ENCODE data around the gene POU2AF2. TPM values are rescaled to one million over a fixed set of nuclear protein-coding genes. Genes with fewer than 3 reads are reported as not detected.
A peak's percentile ranks its signal among the peaks of the same experiment; 100 is the strongest.

The POU2AF2 gene
- total RNA-seq, 6 donors from 2014 or later, result 0.24 TPM; not detected in 5

DNA sequence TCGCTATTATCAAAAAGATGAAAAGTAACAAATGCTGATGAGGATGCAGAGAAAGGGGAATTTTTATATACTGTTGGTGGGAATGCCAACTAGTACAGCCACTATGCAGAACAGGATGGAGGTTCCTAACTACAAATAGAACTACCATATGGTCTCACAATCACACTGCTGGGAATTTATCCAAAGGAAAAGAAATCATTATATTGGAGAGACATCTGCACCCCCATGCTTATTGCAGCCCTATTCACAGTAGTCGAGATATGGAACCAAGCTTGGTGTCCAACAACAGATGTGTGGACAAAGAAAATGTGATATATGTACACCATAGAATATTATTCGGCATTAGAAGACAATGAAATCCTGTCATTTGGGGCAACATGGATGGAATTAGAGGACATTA is 19.6 kb upstream of the POU2AF2 start:
- Histone ChIP-seq H3K4me1 (peaks cover 0 to 8% (median 3%) of the 10 kb centered on the region in 4 donors), H3K9me3 (no peaks in the 10 kb centered on the region), H3K36me3 (no peaks in the 10 kb centered on the region), H3K27ac (no peak overlapping the region), H3K4me3 (no peak overlapping the region), H3K27me3 (no peaks in the 10 kb centered on the region)
- ATAC-seq (ENCODE audit: low FRiP score in 2 of 2), result no peak
- 74 to 75% methylated on average over 3 of the region's 3 CpGs for WGBS, 2 donors
- no peak for DNase-seq
- TF ChIP-seq, protein P1, sequence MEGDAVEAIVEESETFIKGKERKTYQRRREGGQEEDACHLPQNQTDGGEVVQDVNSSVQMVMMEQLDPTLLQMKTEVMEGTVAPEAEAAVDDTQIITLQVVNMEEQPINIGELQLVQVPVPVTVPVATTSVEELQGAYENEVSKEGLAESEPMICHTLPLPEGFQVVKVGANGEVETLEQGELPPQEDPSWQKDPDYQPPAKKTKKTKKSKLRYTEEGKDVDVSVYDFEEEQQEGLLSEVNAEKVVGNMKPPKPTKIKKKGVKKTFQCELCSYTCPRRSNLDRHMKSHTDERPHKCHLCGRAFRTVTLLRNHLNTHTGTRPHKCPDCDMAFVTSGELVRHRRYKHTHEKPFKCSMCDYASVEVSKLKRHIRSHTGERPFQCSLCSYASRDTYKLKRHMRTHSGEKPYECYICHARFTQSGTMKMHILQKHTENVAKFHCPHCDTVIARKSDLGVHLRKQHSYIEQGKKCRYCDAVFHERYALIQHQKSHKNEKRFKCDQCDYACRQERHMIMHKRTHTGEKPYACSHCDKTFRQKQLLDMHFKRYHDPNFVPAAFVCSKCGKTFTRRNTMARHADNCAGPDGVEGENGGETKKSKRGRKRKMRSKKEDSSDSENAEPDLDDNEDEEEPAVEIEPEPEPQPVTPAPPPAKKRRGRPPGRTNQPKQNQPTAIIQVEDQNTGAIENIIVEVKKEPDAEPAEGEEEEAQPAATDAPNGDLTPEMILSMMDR (IDR thresholded peaks at IDR 0.05), result no peak
- TF ChIP-seq EP300 (IDR thresholded peaks at IDR 0.05) (no peak), POLR2AphosphoS5 (IDR thresholded peaks at IDR 0.05) (no peak), POLR2A (IDR thresholded peaks at IDR 0.05) (no peak)

DNA sequence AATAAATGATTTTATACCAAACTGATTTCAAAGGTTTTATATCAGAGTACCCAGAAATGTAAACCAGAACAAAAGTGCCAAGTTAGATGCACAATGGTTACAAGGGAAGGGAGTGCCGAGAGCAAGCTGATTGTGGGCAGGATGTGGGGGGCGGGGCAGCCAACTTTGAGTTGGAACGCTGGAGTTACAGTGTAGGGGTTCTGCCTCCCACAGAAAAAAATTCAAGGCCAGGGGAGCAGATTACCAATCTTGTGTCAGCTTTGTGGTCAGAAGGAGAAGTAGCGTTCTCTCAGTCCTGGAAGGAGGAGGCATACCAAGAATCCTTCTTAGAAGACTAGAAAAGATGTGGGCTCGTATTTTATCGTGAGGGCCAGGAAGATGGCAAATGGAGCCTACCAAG is 15.9 kb upstream of the POU2AF2 start:
- ATAC-seq (ENCODE audit: low FRiP score in 2 of 2), result no peak
- H3K9me3 ChIP-seq, result no peaks in the 10 kb centered on the region
- no peaks in the 10 kb centered on the region for H3K27me3 ChIP-seq
- peaks cover 0 to 17% (median 5%) of the 10 kb centered on the region in 4 donors for H3K4me1 ChIP-seq
- H3K27ac ChIP-seq, result no peak overlapping the region
- WGBS, 2 donors, result 49 to 56% methylated on average over 6 of the region's 6 CpGs
- H3K36me3 ChIP-seq, result no peaks in the 10 kb centered on the region
- H3K4me3 ChIP-seq, result no peak overlapping the region
- no peak for TF ChIP-seq EP300 (IDR thresholded peaks at IDR 0.05)
- no peak for TF ChIP-seq POLR2A (IDR thresholded peaks at IDR 0.05)
- TF ChIP-seq, protein P1 (IDR thresholded peaks at IDR 0.05), result no peak
- TF ChIP-seq POLR2AphosphoS5 (IDR thresholded peaks at IDR 0.05), result no peak
- no peak for DNase-seq

DNA sequence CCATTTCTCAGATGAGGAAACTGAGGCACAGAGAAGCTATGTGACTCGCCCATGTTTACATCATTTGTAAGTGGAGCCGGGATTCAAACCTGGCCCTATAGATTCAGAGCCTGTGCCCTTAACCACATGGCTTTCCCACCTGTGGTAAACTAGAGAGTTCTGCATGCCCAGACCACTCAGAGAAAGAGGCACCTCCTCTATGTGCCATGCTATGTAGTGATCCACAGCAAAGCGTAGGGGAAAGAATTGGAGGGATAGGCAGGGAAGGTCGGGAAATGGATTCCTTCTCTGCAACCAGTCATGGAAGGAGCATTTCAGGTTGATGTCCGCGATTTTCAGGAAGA is 15.4 kb upstream of the POU2AF2 start:
- 46 to 49% methylated on average over 6 of the region's 6 CpGs for WGBS, 2 donors
- H3K27me3 ChIP-seq, result no peaks in the 10 kb centered on the region
- H3K36me3 ChIP-seq, result no peaks in the 10 kb centered on the region
- DNase-seq (no peak), ATAC-seq (ENCODE audit: low FRiP score in 2 of 2) (peak; percentile 38 to 39)
- peak overlapping the region in 1 of 4 donors; percentile 63 for H3K27ac ChIP-seq
- no peaks in the 10 kb centered on the region for H3K9me3 ChIP-seq
- H3K4me1 ChIP-seq, result peaks cover 0 to 17% (median 5%) of the 10 kb centered on the region in 4 donors
- peak overlapping the region in 2 of 4 donors; percentile 50 to 51 for H3K4me3 ChIP-seq
- TF ChIP-seq POLR2AphosphoS5 (IDR thresholded peaks at IDR 0.05), result no peak
- no peak for TF ChIP-seq POLR2A (IDR thresholded peaks at IDR 0.05)
- TF ChIP-seq, protein P1 (IDR thresholded peaks at IDR 0.05), result no peak
- no peak for TF ChIP-seq EP300 (IDR thresholded peaks at IDR 0.05)

DNA sequence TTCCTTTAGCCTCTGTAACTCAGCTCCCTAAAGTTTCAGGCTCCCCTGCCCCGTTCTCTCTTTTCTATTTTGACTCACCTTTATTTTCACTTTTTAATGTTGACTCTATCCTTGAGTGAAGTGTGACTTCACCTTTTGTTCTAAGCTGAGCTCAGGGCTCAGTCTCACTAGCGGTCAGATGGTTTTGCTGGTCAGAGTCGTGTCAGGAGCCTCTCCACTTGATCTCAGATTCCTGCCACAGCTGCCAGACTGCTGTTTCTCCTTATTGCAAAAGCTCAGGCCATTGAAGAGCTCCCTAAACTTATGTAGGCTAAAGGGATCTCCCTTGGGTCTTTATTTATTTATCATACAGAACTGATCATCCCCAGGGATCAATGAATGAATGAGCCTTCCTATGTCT is 13.7 kb upstream of the POU2AF2 start:
- Histone ChIP-seq H3K36me3 (no peaks in the 10 kb centered on the region), H3K27ac (no peak overlapping the region), H3K27me3 (no peaks in the 10 kb centered on the region), H3K9me3 (no peaks in the 10 kb centered on the region), H3K4me1 (peaks cover 0 to 17% (median 5%) of the 10 kb centered on the region in 4 donors), H3K4me3 (no peak overlapping the region)
- TF ChIP-seq, protein P1 (IDR thresholded peaks at IDR 0.05), result no peak
- TF ChIP-seq POLR2A (IDR thresholded peaks at IDR 0.05) (no peak), EP300 (IDR thresholded peaks at IDR 0.05) (no peak)
- ATAC-seq (ENCODE audit: low FRiP score in 2 of 2) (no peak), DNase-seq (peak in 1 of 2 donors; percentile 69)
- 48 to 71% methylated on average over 3 of the region's 3 CpGs for WGBS, 2 donors

DNA sequence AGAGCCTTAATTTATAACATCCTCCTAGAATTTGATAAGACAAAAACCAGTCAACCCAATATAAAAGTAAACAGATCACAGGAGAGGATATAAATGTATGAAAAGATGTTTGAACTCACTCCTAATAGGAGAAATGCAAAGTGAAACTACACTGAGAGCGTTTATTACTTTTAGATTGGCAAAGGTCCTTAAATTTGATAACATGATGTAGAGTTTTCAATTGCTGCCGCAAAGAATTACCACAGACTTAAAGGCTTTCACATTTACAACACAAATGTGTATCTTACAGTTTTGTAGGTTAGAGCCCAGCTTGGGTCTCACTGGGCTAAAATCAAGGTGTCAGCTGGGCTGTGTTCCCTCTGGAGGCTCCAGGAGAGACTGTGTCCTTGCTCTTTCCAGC is 9.1 kb upstream of the POU2AF2 start:
- H3K9me3 ChIP-seq, result no peaks in the 10 kb centered on the region
- DNase-seq (no peak), ATAC-seq (ENCODE audit: low FRiP score in 2 of 2) (no peak)
- peaks cover 0 to 4% (median 0%) of the 10 kb centered on the region in 4 donors for H3K4me1 ChIP-seq
- no peak overlapping the region for H3K27ac ChIP-seq
- H3K36me3 ChIP-seq, result no peaks in the 10 kb centered on the region
- no peak overlapping the region for H3K4me3 ChIP-seq
- no peaks in the 10 kb centered on the region for H3K27me3 ChIP-seq
- TF ChIP-seq EP300 (IDR thresholded peaks at IDR 0.05), result no peak
- TF ChIP-seq, protein P1 (IDR thresholded peaks at IDR 0.05), result no peak
- no peak for TF ChIP-seq POLR2AphosphoS5 (IDR thresholded peaks at IDR 0.05)
- 30 to 38% methylated on average over 2 of the region's 2 CpGs for WGBS, 2 donors
